NCI-H526 treated with DMSO at 0.1 percent for 48 hours (cell line): ENCODE measurements around the gene ATP5F1C.

Experiments used
- DNase-seq: peaks from one replicate; lab custom pipeline; 2025; lab: John Stamatoyannopoulos, UW

ATP5F1C gene

DNA sequence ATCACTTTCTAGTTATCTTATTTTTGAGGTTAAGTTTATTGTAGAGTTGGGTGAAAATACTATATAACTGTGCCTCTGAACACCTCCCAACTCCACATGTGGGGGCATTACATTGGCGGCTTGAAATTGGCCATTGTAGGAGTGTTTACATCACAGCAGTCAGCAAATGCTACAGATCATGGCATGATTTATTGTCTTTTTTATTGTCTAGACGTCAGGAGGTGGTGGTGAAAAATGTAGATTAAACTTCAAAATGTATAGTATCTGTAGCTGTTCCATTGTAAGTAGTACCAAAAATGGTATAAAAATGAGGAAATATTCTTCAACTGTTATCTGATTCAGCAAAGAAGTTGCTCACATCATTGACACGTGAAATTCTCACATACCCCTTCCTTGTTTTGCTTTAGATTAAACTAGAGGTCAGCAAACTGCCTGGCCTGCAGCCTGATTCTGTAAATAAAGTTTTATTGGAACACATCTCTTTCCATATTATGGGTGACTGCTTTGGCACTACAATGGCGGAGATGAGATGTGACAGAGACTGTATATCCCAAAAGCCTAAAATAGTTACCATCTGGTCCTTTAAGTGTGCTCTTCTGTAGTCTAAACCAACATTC, 65.4 kb downstream of the ATP5F1C start:
- no peak for DNase-seq

- no peak for DNase-seq
These were observed 65.9 kb downstream of the ATP5F1C start for GRCh38 chr10:7853890-7854289.

- DNase-seq = no peak
These were observed 67.2 kb downstream of the ATP5F1C start for GRCh38 chr10:7855205-7855604.

GRCh38 chr10:7856678-7857077, 68.7 kb downstream of the ATP5F1C start:
- DNase-seq = no peak

DNA sequence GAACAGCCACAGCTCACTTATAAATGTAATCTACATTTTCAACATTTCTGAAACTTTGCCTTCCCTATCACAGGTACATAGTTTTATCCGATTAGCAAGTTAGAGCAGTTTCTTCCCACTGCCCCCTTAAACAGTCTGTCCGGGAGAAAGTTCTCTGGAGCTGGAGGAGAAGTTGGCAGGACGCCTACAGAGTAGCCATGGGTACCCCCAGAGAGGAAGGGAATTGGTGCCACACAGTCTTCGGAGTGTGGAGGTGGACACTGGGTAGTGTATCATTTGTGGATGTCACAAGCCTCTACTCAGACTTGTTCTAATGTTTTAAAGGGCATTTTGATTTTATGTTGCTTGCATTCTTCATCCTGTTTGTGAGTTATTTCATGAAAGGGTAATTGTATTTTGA, 69.3 kb downstream of the ATP5F1C start:
- DNase-seq = no peak
